Renal cortex interstitium (tissue), 15 donors: ENCODE data around the gene KLHL28. TPM values are rescaled to one million over a fixed set of nuclear protein-coding genes. Genes with fewer than 3 reads are reported as not detected.

Source experiments
- DNase-seq, 11 donors: peaks; one replicate each; pipeline ENCODE4 v3.0.0-alpha.2; 2013; ENCODE audit warnings: low read depth in 9 of 11, low spot score in 4 of 11; ENCODE audit errors: extremely low read depth in 1 of 11
- long read RNA-seq, 16 experiments: transcript quantifications; one replicate each; lab custom pipeline, GENCODE V29; 2026
- polyA plus RNA-seq, 3 donors: library from polyadenylated mRNA; unstranded; fragments of 120-200 nt; gene quantifications; one replicate each; pipeline ENCODE4 v1.2.1, GENCODE V29; 2013; ENCODE audit not compliant: insufficient read length in 3 of 3

The KLHL28 gene
- polyA plus RNA-seq: 10 to 100 TPM; 13.0 to 17.5 (median 16.7) TPM
- long read RNA-seq, donor 1, partial matches to known transcripts: 16 of 16 reads
- long read RNA-seq, donor 1, other reads (novel, unspliced or antisense): 0 of 16 reads
- long read RNA-seq, donor 2, full-length matches to known transcripts: 1 of 1 reads
- long read RNA-seq, donor 2, partial matches to known transcripts: 0 of 1 reads
- long read RNA-seq, donor 2, other reads (novel, unspliced or antisense): 0 of 1 reads
- long read RNA-seq, donor 3, partial matches to known transcripts: 29 of 29 reads
- long read RNA-seq, donor 3, other reads (novel, unspliced or antisense): 0 of 29 reads
- long read RNA-seq, donor 4, full-length matches to known transcripts: 1 of 1 reads
- long read RNA-seq, donor 4, partial matches to known transcripts: 0 of 1 reads
- long read RNA-seq, donor 4, other reads (novel, unspliced or antisense): 0 of 1 reads
- long read RNA-seq, donor 5: 0 reads
- long read RNA-seq, donor 6, full-length matches to known transcripts: 4 of 4 reads
- long read RNA-seq, donor 6, partial matches to known transcripts: 0 of 4 reads
- long read RNA-seq, donor 6, other reads (novel, unspliced or antisense): 0 of 4 reads
- long read RNA-seq, donor 7: 0 reads
- long read RNA-seq, donor 8: 0 reads
- long read RNA-seq, donor 9, partial matches to known transcripts: 0 of 1 reads
- long read RNA-seq, donor 9, other reads (novel, unspliced or antisense): 0 of 1 reads
- long read RNA-seq, donor 10, partial matches to known transcripts: 36 of 36 reads
- long read RNA-seq, donor 10, other reads (novel, unspliced or antisense): 0 of 36 reads
- long read RNA-seq, donor 11, full-length matches to known transcripts: 1 of 1 reads
- long read RNA-seq, donor 11, partial matches to known transcripts: 0 of 1 reads
- long read RNA-seq, donor 11, other reads (novel, unspliced or antisense): 0 of 1 reads
- long read RNA-seq, donor 12: 0 reads
- long read RNA-seq, donor 13: 0 reads
- long read RNA-seq, donor 14, full-length matches to known transcripts: 1 of 35 reads
- long read RNA-seq, donor 14, partial matches to known transcripts: 34 of 35 reads
- long read RNA-seq, donor 14, other reads (novel, unspliced or antisense): 0 of 35 reads
- long read RNA-seq, donor 15, partial matches to known transcripts: 5 of 5 reads
- long read RNA-seq, donor 15, other reads (novel, unspliced or antisense): 0 of 5 reads
- long read RNA-seq, donor 16, full-length matches to known transcripts: 4 of 109 reads
- long read RNA-seq, donor 16, partial matches to known transcripts: 105 of 109 reads
- long read RNA-seq, donor 16, other reads (novel, unspliced or antisense): 0 of 109 reads

GRCh38 chr14:44961554-44962333 lies at the start of gene KLHL28, which contains the start of gene TOGARAM1:
Gene KLHL28 (minus strand): TSS chr14:44961947. CDS start chr14:44945928, 16,019 bp downstream.
Gene TOGARAM1 (plus strand): TSS chr14:44962190. CDS start chr14:44962422, 232 bp downstream.
- peak; percentile 98 to 100 (median 100) for DNase-seq

GRCh38 chr14:45003924-45004323 lies 42.2 kb upstream of the KLHL28 start:
- DNase-seq: no peak

GRCh38 chr14:44995770-44996294 lies 34.1 kb upstream of the KLHL28 start:
- no peak for DNase-seq

GRCh38 chr14:44995196-44995595 lies 33.4 kb upstream of the KLHL28 start:
- DNase-seq: no peak

GRCh38 chr14:44990533-44990932 lies 28.8 kb upstream of the KLHL28 start:
- DNase-seq: no peak

- DNase-seq: no peak
Observed at GRCh38 chr14:44989497-44990440, 28.0 kb upstream of the KLHL28 start.

- DNase-seq: peak in 4 of 11 donors; percentile 1 to 15 (median 10)
Observed at GRCh38 chr14:44988694-44989093, 26.9 kb upstream of the KLHL28 start.

GRCh38 chr14:44982594-44982993 lies 20.8 kb upstream of the KLHL28 start:
- no peak for DNase-seq

GRCh38 chr14:44981198-44981597 lies 19.5 kb upstream of the KLHL28 start:
- no peak for DNase-seq

GRCh38 chr14:44979740-44980356 lies 18.1 kb upstream of the KLHL28 start:
- no peak for DNase-seq

GRCh38 chr14:44979273-44979672 lies 17.5 kb upstream of the KLHL28 start:
- no peak for DNase-seq

- no peak for DNase-seq
Observed at GRCh38 chr14:44971459-44971858, 9.7 kb upstream of the KLHL28 start.

GRCh38 chr14:44970907-44971306 lies 9.2 kb upstream of the KLHL28 start:
- no peak for DNase-seq

GRCh38 chr14:44968714-44969113 lies 7.0 kb upstream of the KLHL28 start:
- DNase-seq: no peak

GRCh38 chr14:44966601-44967336 lies 5.0 kb upstream of the KLHL28 start:
- no peak for DNase-seq
